ENCODE data around the gene PRR23B.

The PRR23B gene

DNA sequence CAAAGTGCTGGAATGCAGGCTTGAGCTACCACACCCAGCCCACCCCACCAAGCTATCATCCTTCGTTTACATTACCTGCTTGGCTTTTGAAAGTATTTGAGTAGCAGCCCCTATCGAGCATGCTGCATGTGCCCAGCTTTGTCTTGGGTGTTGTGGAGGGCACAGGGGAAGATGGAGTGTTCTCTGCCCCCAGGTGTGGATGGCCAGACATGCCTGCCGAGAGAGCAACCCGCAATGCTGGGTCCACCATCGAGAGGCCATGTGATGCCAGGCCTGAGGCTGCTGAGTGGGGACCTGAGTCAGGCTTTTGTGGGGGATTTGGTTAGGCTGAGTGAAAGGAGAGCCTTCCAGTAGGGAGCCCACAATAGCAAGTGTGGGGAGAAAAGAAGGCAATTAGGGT, 47.8 kb downstream of the PRR23B start:
- DNase-seq: no peak

DNA sequence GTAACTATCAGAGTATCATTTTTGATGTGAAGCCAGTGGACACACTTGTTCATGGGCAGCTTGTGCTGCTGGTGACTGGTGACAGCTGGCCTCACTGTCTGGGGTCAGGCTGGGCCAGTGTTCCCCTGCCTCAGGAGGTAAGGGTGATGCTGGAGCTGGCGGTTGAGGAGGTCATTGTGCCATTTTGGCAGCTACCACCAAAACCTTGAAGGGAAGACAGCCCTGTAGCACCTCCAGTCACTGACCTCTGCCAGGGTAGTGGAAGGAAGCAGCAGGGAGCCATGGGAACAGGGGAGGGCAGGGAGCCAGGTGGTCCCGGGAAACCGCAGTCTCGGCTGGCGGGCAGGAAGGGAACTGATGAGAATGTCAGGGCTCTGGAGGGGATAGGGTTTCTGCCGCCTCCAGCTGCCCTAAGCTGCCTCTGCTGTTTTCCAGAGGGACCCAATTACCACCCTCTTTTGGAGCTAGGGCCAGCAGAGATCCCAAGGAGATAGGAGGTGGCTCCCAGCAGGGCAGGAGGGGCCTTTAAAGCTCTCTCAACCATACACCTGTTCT, 48.9 kb downstream of the PRR23B start:
- DNase-seq: no peak
